Activated CD8-positive, alpha-beta memory T cell treated with anti-CD3 and anti-CD28 coated beads for 48 hours (primary cell): ENCODE measurements around the gene HES5.

ENCODE experiments used
- DNase-seq, 3 experiments: peaks; one replicate each; pipeline ENCODE4 v3.0.0-alpha.2; 2020; ENCODE audit warnings: low read depth in 2 of 3, low spot score in 2 of 3

The HES5 gene

GRCh38 chr1:2516124-2516523, 13.9 kb downstream of the HES5 start:
- DNase-seq, result no peak

GRCh38 chr1:2515763-2516080, 14.3 kb downstream of the HES5 start:
- no peak for DNase-seq

GRCh38 chr1:2514863-2515762, 14.9 kb downstream of the HES5 start:
- no peak for DNase-seq

GRCh38 chr1:2513939-2514652, 16.0 kb downstream of the HES5 start:
- DNase-seq, result no peak

GRCh38 chr1:2512862-2513421, 17.1 kb downstream of the HES5 start:
- DNase-seq, result no peak

- no peak for DNase-seq
Measured at GRCh38 chr1:2510366-2511155, 19.5 kb downstream of the HES5 start.

- DNase-seq, result no peak
Measured at GRCh38 chr1:2509589-2509988, 20.5 kb downstream of the HES5 start.

- no peak for DNase-seq
Measured at GRCh38 chr1:2508751-2509150, 21.3 kb downstream of the HES5 start.

GRCh38 chr1:2508180-2508579, 21.9 kb downstream of the HES5 start:
- DNase-seq, result no peak

- DNase-seq, result no peak
Measured at GRCh38 chr1:2507744-2508155, 22.3 kb downstream of the HES5 start.

- DNase-seq, result no peak
Measured at GRCh38 chr1:2506901-2507565, 23.0 kb downstream of the HES5 start.

GRCh38 chr1:2506007-2506860, 23.8 kb downstream of the HES5 start:
- no peak for DNase-seq

GRCh38 chr1:2505461-2505994, 24.5 kb downstream of the HES5 start:
- DNase-seq, result no peak

- no peak for DNase-seq
Measured at GRCh38 chr1:2504949-2505272, 25.2 kb downstream of the HES5 start.

- no peak for DNase-seq
Measured at GRCh38 chr1:2504225-2504948, 25.7 kb downstream of the HES5 start.

GRCh38 chr1:2503554-2504224, 26.4 kb downstream of the HES5 start:
- no peak for DNase-seq

GRCh38 chr1:2502661-2503553, 27.2 kb downstream of the HES5 start:
- no peak for DNase-seq

GRCh38 chr1:2502210-2502609, 27.9 kb downstream of the HES5 start:
- no peak for DNase-seq
